GM10266 (cell line): Measurements from ENCODE around the gene MYO15B.
"Not testable (repeated sequence)": the region's sequence is repeated elsewhere in the genome, so short reads cannot be mapped to it uniquely, and the experiment has no call there.

Experiments used
- DNase-seq: peaks from one replicate; pipeline ENCODE4 v3.0.0; 2012; ENCODE audit errors: extremely low spot score
- TF ChIP-seq, protein P1 (sequence below): IDR thresholded peaks from 2 replicates; pipeline ENCODE4 v1.5.1; 2012; ENCODE audit warnings: mild to moderate bottlenecking, low read depth; ENCODE audit not compliant: control insufficient read depth, insufficient read depth; ENCODE audit errors: missing control alignments

Gene MYO15B

DNA sequence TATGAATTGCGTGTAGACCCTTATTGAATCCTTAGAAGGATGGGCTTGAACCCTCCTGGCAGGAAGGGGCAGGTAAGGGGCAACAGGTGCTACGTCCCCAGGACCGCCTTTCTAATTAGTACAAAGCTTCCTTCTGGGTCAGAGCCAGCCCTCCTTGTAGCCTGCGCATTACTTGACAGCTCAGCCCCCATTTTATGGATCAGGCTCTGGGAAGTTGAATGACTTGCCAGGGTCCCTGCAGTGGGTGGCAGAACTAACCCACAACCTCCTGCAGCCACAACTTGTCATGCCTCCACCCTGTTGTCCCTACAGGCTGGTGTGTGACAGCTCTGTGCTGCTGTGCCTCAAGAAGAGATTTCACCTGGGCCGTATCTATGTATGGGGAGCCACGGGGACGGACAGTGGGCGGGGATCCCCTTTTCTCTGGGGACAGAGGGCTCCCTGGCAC is 2.7 kb downstream of the MYO15B start:
- DNase-seq = no peak
- TF ChIP-seq, protein P1, sequence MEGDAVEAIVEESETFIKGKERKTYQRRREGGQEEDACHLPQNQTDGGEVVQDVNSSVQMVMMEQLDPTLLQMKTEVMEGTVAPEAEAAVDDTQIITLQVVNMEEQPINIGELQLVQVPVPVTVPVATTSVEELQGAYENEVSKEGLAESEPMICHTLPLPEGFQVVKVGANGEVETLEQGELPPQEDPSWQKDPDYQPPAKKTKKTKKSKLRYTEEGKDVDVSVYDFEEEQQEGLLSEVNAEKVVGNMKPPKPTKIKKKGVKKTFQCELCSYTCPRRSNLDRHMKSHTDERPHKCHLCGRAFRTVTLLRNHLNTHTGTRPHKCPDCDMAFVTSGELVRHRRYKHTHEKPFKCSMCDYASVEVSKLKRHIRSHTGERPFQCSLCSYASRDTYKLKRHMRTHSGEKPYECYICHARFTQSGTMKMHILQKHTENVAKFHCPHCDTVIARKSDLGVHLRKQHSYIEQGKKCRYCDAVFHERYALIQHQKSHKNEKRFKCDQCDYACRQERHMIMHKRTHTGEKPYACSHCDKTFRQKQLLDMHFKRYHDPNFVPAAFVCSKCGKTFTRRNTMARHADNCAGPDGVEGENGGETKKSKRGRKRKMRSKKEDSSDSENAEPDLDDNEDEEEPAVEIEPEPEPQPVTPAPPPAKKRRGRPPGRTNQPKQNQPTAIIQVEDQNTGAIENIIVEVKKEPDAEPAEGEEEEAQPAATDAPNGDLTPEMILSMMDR = no peak

DNA sequence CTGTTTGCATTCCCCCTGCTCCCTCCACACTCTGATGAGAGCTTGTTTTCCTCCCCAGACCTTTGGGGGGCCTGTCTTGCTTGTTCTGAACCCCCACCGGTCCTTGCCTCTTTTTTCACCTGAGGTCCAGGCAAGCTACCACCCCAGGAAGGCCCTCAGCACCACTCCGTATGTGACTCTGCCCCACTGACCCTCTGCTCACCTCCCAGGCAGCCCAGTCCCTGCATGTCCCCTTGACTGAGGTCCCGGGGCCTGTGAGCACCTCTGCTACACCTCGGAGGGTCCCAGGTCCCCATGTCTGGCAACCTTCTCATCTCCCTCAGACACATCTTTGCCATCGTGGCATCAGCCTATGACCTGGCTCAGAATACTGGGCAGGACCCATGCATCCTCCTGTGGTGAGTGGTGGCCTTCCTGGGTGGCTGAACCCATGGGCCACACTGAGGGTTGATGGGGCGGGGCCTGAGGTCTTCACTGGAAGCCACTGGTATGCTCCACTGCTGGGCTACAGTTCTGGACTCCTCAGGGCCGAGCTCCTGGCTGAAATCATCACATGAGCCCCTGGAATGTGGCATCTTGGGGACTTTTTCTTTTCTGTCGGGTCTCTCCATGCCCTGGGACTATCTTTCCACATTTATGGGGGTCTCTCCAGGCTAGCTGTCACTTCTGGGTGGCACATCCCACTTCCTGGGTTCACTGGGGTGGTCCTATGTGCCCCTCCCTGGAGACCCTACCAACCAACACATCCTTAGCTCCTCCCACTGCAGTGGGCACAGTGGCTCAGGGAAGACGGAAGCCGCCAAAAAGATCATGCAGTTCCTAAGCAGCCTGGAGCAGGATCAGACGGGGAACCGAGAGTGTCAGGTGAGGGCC is 3.5 kb downstream of the MYO15B start:
- TF ChIP-seq, protein P1 = no peak

DNA sequence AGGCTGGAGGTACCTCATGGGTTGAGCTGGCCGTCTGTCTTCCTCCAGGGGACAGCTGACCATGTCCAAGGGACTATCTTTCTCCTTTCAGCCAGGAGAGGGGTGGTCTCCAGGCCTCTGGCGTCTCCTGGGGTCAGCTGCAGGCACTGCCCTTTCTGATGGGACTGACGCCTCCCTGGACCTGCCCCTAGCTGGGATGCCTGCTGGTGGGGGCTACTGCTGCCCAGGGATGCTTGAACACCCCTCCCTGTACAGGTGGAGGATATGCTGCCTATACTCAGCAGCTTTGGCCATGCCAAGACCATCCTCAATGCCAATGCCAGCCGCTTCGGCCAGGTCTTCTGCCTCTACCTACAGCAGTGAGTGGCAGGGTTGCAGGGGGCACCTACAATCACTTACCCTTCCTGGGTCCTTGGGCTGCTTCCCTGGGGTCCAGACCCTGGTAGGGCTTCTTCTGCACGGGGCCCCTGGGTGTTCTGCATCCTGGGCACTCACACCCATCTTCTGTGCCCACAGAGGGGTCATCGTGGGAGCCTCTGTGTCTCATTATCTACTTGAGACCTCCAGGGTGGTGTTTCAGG is 4.2 kb downstream of the MYO15B start:
- no peak for DNase-seq
- TF ChIP-seq, protein P1 = no peak

More for the DNA sequence above, 3.5 kb downstream of the MYO15B start:
- DNase-seq = no peak

DNA sequence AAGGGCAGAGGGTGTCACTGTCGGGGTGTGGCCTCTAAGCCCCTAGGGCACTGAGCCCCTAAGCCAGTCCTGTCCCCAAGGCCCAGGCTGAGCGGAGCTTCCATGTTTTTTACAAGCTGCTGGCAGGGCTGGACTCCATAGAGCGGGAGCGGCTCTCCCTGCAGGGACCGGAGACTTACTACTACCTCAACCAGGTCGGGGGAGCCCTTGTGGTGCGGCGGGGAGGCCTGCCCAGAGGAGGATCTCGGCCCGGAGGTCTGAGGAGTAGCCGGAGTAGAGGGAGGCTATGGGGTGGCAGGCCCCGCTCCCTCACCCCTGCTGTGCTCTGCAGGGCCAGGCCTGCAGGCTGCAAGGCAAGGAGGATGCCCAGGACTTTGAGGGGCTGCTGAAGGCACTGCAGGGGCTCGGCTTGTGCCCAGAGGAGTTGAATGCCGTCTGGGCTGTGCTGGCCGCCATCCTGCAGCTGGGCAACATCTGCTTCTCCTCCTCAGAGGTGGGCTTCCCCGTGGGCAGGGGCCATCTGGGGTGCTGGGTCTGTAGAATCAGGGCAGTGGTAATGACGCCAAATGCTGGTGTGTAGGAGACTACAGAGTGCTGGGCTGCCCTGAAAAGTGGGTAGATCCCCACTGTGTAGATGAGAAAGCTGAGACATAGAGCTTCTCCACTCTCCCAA is 4.9 kb downstream of the MYO15B start:
- TF ChIP-seq, protein P1 = no peak
- no peak for DNase-seq

DNA sequence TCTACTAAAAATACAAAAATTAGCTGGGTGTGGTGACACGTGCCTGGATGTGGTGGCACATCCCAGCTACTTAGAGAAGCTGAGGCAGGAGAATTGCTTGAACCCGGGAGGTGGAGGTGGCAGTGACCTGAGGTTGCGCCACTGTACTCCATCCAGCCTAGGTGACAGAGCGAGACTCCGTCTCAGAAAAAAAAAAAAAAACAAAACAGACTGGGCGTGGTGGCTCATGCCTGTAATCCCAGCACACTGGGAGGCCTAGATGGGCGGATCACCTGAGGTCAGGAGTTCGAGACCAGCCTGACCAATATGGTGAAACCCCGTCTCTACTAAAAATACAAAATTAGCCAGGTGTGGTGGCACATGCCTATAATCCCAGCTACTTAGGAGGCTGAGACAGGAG is 5.8 kb downstream of the MYO15B start:
- DNase-seq = not testable (repeated sequence)

DNA sequence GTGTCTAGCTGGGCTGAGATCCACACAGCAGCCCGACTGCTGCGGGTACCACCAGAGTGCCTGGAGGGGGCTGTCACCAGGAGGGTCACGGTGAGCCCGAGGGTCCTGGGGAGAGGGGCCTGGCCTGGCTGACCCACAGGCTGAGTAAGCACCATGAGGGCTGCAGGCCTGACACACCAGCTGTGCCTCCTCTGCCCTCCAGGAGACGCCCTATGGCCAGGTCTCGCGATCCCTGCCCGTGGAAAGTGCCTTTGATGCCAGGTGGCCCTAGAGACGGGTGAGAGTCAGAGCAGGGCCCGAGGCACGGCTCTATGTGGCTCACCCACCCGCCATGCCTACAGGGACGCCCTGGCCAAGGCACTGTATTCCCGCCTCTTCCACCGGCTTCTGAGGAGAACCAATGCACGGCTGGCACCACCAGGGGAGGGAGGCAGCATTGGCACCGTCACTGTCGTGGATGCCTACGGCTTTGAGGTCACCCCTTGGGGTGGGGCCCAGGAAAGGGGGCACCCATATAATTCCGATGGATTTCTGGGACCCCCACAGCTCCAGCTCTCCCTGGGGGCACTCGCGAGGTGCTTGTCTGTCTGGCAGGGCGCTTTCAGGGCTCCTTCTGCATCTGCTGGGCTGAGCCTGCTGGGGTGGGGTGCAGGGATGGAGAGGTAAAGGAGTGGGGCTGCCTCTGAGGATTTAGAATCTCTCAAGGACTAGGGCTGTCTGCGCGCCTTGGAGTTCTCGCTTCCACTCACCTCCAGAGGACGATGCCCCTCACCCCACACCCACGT is 7.1 kb downstream of the MYO15B start:
- no peak for DNase-seq
- TF ChIP-seq, protein P1 = no peak

DNA sequence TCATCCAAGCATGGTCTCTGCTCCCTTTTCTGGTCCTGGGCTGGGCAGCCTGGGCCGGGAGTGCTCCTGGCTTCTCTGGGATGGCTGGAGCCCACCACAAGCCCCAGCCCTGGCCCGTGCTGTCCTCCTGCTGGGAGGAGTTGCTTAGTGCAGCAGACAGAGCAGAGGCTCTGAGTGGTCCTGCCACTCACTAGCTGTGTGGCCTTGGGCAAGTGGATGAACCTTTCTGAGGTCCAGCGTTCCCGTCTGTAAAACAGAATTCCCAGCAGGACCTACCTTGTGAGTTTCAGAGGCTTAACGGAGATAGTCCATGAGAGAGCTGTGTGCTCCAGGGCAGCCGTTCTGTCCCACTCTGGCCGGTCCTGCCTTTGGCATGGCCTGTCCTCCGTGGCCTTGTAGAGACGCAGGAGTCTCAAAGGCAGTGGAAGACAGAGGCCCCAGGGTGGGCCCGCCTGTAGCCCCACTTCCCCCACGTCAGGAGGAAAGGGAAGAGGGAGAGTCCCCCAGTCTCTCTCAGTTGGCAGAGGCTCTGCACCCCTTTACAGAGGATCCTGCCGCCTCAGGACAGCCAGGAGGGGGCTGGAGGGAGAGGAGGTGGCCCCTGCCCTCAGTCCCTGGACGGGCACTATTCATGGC is 7.8 kb downstream of the MYO15B start:
- DNase-seq = no peak
- TF ChIP-seq, protein P1 = no peak
